ENCODE data around the gene ARHGDIB.

Gene ARHGDIB

DNA sequence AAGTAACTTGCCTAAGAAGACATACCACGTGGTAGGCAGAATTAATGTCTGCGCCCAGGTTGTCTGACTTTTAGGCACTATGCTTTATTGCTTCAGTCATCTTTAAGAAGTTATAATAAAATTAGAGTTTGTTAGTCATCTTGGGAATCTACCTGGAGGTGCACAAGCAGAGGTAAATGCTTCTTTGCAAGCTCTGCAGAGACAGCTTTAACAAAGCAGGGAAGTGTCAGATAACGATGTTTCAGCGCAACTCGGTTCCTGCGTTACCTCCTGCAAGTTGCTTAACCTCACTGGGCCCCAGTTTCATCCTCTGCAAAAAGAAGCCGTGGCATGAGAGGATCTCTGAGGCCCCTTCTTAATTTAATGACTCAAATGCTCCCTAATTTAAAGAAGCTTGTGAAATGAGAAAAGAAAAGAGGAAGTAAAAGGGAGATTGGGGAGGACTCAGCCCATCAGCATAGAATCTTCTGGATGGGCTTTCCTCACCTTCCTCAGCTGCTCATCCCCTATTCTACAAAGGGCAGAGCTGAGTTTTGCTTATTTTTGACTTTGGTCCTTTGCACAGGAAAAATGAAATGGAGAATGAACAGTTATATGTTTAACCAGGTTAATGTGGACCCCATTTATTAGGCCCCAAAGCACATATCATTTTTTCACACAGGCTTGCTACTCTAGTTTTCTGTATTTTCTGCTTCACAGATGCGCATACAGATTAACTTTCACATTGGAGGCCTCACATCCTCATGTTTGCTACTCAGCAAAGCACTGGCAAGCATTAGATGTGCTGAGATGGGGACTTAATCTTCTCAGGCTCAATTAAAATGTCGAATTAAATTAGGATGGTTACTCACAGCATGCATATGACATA, 5.1 kb downstream of the ARHGDIB start:
- DNase-seq (ENCODE audit: low read depth): no peak

DNA sequence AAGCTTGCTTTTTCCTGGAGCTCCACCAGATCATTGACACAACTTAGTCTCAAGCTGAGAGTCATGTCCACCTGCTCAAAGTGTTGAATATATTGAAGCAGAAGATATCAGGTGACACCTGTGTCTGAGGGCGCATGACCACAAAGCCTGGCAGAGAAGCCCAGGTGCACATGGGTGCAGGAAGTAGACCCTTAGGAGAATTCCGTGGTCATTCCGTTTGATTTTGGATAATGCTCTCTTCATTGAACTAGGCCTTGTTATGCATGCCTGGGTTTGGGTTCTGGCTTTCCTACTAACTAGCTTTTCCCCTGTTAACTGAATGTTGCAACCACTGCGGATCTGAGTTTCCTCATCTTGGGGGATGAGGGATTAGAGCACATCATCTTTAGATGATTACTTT, 7.1 kb downstream of the ARHGDIB start:
- no peak for DNase-seq (ENCODE audit: low read depth)

DNA sequence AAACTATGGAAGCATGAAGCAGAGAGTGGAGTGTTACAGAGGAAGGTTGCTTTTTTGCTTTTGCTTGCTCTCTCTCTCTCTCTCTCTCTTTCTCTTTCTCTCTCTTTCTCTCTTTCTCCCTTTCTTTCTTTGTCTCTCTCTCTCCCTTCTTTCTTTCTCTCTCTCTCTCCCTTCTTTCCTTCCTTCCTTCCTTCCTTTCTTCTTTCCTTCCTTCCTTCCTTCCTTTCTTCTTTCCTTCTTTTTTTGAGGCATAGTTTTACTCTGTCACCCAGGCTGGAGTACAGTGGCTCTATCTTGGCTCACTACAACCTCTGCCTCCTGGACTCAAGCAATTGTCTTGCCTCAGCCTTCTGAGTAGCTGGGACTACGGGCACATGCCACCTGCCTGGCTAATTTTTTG, 7.6 kb downstream of the ARHGDIB start:
- no peak for DNase-seq (ENCODE audit: low read depth)

DNA sequence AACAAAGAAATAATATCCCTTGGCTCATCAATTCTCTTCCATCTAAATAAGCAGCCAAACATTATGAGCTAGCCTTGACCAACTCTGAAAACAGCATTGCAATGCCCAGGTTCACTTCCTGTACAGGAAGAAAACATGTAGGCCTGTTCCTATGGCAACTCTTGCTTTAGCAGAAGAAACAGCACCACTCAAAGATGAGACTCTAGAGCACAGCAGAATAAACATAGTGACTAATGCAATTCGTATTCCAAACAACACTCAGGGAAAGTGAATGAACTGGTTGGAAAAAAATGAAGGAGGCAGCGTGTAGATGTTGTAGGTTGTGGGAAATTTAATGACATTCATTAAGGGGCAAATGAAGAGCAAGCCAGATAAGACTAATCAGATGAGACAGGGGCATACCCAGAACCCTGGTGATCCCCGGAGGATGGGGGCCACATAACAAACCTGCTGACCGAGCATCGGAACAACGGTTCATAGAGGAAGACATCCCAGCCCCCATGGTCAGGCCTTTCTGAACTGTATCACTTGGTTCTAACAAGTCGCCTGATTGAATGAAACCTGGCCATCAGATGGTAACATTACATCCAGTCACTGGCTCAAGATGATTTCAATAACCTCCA, 9.0 kb downstream of the ARHGDIB start:
- peak; percentile 96 for DNase-seq (ENCODE audit: low read depth)

DNA sequence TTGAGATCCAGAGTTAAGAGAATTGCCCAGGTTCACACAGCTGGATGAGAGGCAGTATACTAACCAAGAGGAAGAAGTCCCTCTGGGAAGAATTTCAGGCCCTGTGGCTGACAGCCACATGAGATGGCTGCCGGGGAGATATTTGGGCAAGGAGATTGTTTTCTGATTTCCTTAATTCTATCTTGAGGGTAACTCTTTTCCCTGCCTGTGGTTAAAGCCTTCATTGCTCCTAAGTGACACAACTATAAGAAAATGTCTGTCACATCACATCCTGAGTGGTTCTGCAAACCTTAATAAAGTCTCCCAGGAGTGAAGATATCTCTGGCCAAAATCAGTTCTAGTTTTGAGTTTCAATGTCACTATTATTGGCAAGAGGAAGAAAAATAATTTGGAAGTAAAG, 9.6 kb downstream of the ARHGDIB start:
- no peak for DNase-seq (ENCODE audit: low read depth)

DNA sequence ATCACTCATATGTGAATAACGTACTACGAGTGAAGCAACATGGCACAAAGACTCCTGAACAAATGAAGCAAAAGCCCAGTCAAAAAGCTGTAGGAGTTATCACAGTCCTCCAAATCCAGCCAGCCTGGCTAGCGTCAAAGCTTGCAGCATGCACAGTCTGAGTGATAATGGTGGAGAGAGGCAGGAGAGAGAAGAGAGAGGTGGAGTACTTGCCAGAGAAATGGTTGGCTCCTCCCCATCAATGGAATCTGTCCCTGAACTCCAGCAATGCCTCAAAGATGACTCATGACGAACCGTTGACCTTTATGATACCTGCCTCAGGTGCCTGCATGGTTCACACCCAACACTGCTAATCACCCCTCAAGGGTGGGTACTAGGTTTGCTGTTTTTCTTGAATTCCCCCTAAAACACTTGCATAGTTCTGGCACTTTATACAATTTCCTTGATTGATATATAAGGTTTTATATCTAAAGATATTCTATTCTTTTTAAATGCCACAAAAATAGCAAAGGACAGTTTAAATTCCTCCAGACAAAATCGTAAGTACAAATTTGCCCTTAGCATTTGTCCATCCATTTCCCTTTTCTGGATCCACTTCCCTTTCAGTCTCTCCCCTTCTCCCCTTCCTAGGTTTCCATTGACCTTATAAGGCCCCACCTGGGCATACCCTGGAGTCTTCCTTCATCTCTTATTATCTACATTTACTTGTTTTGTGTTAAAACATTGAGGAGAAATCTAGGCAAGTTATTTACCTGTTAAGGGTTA, 10.2 kb downstream of the ARHGDIB start:
- DNase-seq (ENCODE audit: low read depth): no peak

DNA sequence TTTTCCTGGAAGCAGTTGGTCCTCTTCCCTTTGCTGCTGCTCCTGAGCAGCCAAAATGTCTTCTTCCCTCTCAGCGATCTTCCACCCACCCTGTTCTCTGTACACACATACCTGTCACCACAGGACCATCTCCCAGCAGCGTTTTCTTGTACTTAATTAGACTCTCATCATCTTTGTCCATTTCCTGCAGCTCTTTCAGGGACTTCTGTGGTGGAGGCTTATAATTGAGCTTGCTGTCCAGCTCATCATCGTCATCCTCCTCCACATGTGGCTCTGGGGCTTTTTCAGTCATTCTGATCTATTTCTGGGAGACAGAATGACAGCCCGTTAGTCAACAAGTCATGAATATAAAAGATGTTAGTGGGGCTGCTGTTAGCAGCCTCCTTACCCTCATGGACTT, 11.0 kb downstream of the ARHGDIB start:
- DNase-seq (ENCODE audit: low read depth): no peak

DNA sequence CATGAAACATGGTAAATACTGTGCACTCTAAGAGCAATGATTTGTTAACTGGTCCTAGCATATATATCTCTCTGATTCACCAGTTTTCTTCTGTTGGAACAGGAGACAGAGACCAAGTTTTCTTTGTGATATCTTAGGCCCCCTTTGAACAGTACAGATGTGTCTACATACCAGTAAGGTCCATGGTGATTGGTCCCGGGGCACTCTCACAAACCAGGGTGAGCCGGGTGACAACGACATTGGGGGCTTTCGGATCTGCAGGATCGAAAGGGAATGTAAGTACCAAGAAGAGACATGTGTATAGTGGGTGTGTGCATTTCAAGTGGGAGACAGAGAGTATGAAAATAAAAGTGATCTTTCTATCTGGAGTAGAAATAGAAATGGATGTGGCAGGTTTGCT, 11.8 kb downstream of the ARHGDIB start:
- DNase-seq (ENCODE audit: low read depth): no peak

DNA sequence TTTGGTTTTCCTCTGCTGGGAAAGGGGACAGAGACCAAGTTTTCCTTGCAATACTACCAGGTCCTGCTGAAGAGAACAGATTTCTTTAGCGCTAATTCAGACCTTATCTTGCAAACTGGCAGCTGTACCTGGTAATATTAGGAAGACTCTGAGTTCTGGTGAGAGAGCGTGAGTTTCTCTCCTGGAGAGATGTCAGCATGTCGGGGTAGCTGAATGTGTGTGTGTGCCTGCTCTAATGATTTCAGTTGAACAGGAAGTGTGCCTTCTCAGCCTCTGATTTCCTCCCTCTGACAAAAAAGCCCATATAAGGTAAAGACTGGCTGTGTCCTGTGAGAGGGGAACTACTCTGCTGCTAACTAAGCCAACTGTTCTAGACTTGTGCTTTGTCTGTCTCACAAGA, 12.7 kb downstream of the ARHGDIB start:
- DNase-seq (ENCODE audit: low read depth): peak; percentile 76

DNA sequence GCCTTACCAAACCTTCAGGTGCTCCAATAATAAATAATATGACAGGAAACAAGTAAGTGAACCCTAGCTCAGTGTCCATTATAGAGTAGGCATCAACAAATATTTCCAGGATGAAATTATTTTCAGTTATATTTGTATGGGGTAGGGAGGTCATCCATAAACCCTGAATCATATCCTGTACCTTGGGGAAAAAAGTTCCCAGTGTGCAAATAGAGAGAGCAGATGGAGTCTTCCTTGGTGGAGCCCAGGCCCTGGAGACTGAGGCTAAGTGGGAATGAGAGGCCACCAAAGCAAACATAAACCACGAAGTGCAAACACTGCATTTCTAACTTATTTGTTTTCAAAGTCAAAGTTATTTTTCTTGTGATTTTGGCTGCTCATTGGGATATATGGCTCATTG, 14.5 kb downstream of the ARHGDIB start:
- DNase-seq (ENCODE audit: low read depth): no peak

DNA sequence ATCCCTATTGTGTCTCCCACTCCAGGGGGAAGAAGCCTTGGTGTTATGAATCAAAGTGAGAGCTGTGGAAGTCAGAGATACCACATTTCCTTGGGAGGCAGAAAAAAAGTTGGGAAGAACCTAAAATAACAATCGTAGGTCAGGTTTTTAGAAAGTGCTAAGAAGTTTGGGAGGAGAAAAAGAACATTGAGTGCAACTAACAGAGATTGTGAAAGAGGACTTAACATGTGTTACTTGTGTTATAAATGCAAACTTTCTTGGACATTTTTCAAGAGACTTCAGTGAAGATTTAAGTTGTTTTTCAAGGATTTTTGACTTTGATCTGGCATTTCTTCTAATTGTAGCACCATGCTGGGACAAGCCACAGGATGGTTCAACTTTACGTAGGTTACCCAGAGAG, 15.2 kb downstream of the ARHGDIB start:
- DNase-seq (ENCODE audit: low read depth): no peak

DNA sequence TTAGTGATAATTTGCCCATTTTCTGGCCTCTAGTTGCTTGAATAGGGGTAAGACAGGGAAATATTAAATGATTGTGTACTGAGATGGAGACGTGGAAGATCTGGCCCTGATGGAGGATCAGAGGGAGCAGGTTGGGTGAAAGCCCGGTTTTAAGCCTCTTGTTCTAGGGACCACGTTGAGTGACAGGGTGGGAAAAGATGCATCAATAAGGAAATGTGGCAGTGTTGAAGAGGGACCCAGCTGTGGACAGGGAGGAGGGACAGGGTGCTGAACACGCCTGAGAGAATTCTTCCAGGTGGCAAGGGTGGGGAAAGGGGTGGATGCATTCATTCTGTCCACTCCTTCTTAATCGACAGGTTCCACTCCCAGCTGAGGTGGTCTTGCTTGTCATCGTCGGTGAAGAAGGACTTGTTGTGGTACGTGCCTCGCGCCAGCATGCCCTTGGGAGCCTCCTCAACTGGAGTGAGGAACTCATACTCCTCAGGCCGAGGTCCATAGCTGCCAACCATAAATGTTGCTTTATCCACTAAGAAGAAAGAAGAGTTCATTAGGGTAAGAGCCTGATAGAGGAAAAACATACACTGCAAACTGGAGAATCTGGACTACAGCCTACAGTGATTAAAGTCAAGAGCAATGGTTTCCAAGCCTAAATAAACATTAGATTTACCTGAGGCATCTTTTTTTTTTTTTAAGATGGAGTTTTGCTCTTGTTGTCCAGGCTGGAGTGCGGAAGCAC, 19.0 kb downstream of the ARHGDIB start:
- DNase-seq (ENCODE audit: low read depth): no peak

DNA sequence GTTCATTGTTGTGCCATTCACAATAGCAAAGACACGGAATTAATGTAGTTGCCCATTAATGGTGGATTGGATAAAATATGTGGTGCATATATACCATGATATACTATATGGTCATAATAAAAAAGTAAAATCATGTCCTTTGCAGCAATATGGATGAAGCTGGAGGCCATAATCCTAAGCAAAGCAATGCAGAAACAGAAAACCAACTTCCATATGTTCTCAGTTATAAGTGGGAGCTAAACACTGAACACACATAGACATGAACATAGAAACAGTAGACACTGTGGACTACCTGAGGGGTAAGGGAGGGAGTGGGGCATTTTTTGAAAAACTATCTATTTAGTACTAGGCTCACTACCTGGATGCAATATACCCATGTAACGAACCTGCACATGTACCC, 20.0 kb downstream of the ARHGDIB start:
- DNase-seq (ENCODE audit: low read depth): no peak

DNA sequence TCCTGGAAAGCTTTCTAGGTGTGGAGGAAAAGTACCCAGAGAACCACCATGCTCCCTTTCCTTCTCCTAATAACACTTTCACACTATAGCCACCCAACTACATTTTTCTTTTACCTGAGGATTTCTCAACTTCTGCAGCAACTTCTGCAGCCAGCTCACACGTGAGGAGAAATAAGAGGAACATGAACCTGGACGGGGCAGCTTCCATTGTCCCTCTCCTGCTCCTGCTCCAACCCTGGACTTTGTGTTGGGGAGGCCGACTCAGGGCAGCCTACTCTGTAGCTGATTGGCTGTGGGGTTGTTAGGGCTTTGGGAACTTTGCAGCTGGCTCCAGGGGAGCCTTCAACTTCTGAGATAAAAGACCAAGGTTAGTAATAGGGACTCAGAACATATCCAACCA, 23.1 kb downstream of the ARHGDIB start, which contains the start of gene ERP27:
TSS of gene ERP27 (minus strand) at position 237 of the 400 bp plus-strand sequence. CDS start at position 208, 29 bp downstream.
- DNase-seq (ENCODE audit: low read depth): no peak

DNA sequence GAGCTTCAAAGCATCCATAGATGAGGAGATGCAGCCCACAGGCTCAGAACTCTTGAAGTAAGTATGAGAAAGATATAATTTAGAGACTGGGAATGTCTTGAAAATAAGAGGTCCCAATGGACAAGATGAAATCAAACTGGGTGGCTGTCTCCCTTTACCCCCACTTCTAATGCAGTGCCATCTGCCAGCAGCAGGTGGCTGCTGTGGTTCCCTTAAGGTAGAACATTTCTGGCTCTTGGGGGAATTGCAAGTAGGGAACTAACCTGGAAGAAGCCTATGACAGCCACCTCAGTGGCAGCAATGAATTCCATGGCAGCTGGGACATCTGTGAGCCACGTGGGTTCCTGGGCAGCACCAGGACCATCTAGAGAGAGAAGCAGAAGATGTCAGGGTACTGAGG, 23.7 kb downstream of the ARHGDIB start:
- no peak for DNase-seq (ENCODE audit: low read depth)

DNA sequence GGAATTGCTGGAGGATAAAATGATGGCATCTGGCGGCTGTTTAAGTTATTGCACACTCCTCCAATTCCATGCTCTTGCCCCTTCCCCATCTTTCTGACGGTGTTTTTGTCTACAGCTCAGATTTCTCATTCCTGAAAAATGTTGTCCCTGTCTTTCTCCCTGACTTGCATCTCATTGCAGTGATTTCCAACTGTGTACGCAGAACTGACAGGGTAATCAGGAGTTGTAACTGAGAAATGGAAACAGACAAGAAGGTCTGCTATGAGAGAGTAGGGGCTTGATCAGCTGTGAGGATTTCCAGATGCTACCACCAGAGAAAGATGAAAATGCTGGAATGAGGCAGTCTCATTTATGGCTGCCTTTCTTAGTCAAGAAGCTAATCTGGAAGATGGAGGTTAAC, 24.4 kb downstream of the ARHGDIB start:
- DNase-seq (ENCODE audit: low read depth): no peak

DNA sequence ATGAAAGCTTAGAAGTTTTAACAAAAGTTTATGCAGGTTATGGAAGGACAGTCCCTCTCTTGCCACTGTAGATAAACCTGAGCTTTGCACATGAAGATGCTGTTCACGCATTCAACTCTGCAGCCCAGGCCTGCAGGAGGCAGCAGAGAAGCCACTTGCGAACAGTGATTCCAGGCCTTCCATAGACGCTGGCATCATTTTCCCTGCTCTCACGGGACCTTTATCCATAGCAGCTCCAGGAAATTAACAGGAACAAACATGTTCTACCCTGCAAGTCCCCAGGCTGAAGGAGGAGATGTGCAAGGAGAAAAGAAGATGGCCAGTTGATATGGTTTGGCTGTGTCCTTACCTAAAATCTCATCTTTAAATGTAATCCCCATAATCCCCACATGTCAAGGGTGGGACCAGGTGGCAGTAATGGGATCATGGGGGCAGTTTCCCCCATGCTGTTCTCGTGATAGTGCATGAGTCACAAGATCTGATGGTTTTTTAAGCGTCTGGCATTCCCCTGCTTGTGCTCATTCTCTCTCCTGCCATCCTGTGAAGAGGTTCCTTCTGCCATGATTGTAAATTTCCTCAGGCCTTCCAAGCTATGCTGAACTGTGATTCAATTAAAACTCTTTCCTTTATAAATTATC, 25.1 kb downstream of the ARHGDIB start:
- DNase-seq (ENCODE audit: low read depth): no peak

DNA sequence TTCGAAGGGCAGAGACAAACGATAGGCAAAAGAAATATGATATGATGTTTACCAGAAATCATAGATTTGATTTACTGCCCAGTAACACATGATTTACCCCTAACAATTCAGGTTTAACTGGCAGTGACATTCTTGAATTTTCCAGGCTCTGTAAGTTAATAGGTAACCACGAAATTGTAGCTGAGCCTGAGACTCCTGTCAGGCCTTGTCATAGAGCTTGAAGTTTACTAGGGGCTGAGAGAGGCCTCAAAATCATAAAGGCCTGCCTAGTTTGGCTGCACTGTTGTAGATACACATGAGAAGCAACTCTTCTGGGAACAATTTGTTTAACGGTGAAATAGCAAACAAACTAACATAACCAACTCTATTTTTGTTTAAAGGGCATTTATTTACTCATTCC, 26.4 kb downstream of the ARHGDIB start:
- DNase-seq (ENCODE audit: low read depth): no peak

DNA sequence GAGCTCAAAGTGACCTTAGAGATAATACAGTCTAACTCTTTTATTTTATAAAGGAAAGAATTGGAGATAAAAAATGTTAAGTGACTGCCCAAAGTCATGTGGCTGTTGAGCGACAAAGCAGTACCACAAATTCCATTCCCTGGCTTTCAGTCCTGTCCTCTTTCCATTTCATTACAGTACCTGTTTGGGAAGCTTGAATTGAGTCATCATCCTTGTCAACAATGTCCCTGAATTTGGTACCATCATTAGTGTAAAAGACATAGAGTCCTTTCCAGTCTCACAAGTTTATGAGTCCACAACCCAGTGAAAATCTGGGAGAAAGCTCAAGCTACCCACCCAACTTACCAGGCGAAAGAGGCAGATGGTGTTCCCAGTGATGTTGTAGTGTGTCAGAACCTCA, 26.9 kb downstream of the ARHGDIB start:
- no peak for DNase-seq (ENCODE audit: low read depth)

DNA sequence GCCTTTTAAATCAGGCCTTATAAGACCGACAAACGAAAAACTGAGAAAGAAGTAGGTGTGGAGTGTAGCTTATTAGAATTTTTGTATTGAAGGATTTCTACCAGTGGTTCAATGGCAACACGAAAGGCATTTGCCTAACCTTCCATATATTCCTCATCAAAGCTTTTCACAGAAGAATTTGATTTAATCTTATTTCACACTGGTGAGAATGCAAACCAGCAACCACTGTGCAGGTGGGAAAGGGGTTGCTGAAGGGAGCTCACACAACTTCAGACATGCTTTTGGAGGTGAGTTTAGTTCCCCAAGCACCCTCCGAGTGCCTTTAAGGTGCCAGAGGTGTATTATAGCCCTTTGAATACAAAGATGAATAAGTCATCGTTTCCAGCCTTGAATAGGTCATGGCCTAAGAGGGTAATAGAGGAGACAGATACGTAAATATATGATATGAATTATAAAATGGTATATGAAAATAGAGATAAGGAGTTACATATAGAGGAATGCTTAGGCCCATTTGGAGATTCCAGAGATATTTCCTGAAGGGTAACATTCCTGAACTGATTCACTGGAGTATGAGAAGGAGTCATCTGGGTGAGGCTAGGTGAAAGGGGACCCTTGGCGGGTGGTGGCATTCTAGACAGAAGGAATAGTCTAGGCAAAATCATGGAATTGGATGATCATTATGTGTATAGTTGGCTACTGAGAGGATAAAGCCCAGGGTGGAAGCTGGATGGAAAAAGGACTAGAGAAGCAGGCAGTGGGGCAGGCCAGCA, 29.4 kb downstream of the ARHGDIB start:
- no peak for DNase-seq (ENCODE audit: low read depth)

DNA sequence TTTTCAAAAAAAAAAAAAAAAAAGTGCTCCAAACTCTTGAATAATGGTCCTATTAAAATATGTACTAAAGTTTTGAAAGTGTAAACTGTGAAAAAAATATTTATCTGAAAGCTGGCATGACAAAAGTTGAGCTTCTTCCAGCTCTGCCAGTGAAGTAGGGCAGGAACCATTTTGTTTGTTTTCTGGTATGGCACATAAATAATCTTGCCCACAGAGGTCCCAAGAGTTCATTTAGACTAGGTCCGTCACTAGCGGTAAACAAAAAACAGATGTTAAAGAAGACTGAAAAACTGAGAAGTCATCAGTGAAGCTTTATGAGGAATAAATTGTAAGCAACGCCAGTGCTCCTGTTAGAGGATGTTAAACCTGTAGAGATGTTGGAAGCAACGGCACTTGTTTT, 30.0 kb downstream of the ARHGDIB start:
- no peak for DNase-seq (ENCODE audit: low read depth)
